ENCODE measurements around the gene NOS3.
A peak's percentile ranks its signal among the peaks of the same experiment; 100 is the strongest.

NOS3 gene

DNA sequence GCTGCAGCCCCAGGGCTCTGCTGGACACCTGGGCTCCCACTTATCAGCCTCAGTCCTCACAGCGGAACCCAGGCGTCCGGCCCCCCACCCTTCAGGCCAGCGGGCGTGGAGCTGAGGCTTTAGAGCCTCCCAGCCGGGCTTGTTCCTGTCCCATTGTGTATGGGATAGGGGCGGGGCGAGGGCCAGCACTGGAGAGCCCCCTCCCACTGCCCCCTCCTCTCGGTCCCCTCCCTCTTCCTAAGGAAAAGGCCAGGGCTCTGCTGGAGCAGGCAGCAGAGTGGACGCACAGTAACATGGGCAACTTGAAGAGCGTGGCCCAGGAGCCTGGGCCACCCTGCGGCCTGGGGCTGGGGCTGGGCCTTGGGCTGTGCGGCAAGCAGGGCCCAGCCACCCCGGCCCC is 2.7 kb downstream of the NOS3 start:
- Histone ChIP-seq H3K4me2 (ENCODE audit: low read length) (no peak overlapping the region), H3K27ac (peak overlapping the region; percentile 62), H3K27me3 (ENCODE audit: control insufficient read depth, insufficient read depth, low read length) (no peaks in the 10 kb centered on the region), H3K4me1 (no peaks in the 10 kb centered on the region), H3K4me3 (ENCODE audit: low read depth, low read length) (no peak overlapping the region), H3K36me3 (ENCODE audit: control insufficient read depth, insufficient read depth, low read length) (no peaks in the 10 kb centered on the region), H3K79me2 (no peaks in the 10 kb centered on the region), H3K9ac (no peak overlapping the region), H3K9me3 (ENCODE audit: control insufficient read depth, low read length) (no peaks in the 10 kb centered on the region), H2AFZ (no peak overlapping the region)
- TF ChIP-seq, protein P1, sequence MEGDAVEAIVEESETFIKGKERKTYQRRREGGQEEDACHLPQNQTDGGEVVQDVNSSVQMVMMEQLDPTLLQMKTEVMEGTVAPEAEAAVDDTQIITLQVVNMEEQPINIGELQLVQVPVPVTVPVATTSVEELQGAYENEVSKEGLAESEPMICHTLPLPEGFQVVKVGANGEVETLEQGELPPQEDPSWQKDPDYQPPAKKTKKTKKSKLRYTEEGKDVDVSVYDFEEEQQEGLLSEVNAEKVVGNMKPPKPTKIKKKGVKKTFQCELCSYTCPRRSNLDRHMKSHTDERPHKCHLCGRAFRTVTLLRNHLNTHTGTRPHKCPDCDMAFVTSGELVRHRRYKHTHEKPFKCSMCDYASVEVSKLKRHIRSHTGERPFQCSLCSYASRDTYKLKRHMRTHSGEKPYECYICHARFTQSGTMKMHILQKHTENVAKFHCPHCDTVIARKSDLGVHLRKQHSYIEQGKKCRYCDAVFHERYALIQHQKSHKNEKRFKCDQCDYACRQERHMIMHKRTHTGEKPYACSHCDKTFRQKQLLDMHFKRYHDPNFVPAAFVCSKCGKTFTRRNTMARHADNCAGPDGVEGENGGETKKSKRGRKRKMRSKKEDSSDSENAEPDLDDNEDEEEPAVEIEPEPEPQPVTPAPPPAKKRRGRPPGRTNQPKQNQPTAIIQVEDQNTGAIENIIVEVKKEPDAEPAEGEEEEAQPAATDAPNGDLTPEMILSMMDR (IDR thresholded peaks at IDR 0.05) = no peak

DNA sequence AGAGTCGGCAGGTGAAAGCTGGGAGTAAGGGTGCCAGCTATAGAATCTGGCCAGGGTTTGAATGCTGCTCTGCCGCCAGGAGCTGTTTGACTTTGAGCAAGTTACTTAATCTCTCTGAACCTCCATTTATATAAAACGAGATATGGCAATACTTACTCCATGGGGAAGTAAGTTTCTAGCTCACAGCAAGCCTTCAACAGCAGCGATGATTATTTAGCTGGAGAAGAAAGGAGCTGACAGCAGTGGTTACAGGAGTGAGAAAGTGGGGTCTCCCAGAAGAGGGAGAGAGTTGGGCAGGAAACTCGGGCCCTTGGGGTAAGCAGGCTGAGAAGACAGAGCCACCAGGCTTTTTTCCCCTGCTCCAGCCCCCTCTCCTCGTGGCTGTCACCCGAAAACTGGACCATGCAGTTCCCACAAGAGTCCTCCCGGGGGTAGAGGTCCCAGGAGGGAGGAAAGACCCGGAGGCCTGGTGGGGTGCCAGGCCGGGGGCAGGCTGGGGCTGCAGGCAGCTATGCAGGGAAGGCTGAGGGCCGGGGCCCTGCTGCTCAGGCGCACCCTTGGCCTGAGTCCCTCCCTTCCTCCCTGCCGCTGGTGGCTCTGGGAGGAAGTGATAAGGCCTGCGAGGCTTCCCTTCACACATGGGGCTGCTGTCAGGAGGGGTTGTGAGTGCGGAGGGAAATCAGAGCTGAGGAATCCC is 3.5 kb downstream of the NOS3 start:
- Histone ChIP-seq H3K36me3 (ENCODE audit: control insufficient read depth, insufficient read depth, low read length) (no peaks in the 10 kb centered on the region), H2AFZ (no peak overlapping the region), H3K79me2 (no peaks in the 10 kb centered on the region), H3K4me1 (no peaks in the 10 kb centered on the region), H3K9ac (no peak overlapping the region), H3K4me3 (ENCODE audit: low read depth, low read length) (peak overlapping the region; percentile 22), H3K4me2 (ENCODE audit: low read length) (peak overlapping the region; percentile 22), H3K9me3 (ENCODE audit: control insufficient read depth, low read length) (no peaks in the 10 kb centered on the region), H3K27me3 (ENCODE audit: control insufficient read depth, insufficient read depth, low read length) (no peaks in the 10 kb centered on the region), H3K27ac (peak overlapping the region; percentile 24)
- TF ChIP-seq, protein P1 (IDR thresholded peaks at IDR 0.05) = no peak

DNA sequence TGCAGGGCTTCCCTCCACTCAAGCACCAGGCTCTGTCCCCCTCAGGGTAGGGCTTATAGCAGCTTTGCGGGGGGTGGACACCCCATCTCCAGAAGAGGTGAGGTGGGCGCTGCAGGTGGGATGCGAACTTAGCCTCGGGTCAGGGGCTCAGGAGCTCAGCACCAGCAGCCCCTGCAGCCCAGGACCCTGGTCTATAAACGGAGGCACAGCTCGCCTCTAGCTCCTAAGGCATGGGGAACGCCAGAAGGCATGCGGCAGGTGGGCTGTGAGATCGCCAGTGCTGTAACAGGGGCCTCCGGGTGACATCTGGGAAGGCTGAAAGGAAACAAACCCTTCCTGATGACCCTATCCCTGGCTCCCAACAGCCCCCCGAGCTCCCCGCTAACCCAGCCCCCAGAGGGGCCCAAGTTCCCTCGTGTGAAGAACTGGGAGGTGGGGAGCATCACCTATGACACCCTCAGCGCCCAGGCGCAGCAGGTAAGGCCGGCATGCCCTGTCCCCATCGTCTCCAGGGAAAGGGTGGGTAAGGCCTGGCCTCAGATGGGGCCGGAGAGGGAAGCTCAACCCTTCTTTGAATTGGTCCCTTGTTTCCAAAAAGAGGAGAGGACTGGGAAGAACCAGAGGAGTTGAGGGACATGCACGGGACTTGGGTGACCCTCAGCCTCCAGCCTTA is 4.2 kb downstream of the NOS3 start:
- Histone ChIP-seq H3K9ac (no peak overlapping the region), H3K9me3 (ENCODE audit: control insufficient read depth, low read length) (no peaks in the 10 kb centered on the region), H3K4me2 (ENCODE audit: low read length) (peak overlapping the region; percentile 22), H3K4me3 (ENCODE audit: low read depth, low read length) (no peak overlapping the region), H2AFZ (no peak overlapping the region), H3K27me3 (ENCODE audit: control insufficient read depth, insufficient read depth, low read length) (no peaks in the 10 kb centered on the region), H3K79me2 (no peaks in the 10 kb centered on the region), H3K4me1 (no peaks in the 10 kb centered on the region), H3K36me3 (ENCODE audit: control insufficient read depth, insufficient read depth, low read length) (no peaks in the 10 kb centered on the region), H3K27ac (no peak overlapping the region)
- TF ChIP-seq, protein P1 (IDR thresholded peaks at IDR 0.05) = no peak

DNA sequence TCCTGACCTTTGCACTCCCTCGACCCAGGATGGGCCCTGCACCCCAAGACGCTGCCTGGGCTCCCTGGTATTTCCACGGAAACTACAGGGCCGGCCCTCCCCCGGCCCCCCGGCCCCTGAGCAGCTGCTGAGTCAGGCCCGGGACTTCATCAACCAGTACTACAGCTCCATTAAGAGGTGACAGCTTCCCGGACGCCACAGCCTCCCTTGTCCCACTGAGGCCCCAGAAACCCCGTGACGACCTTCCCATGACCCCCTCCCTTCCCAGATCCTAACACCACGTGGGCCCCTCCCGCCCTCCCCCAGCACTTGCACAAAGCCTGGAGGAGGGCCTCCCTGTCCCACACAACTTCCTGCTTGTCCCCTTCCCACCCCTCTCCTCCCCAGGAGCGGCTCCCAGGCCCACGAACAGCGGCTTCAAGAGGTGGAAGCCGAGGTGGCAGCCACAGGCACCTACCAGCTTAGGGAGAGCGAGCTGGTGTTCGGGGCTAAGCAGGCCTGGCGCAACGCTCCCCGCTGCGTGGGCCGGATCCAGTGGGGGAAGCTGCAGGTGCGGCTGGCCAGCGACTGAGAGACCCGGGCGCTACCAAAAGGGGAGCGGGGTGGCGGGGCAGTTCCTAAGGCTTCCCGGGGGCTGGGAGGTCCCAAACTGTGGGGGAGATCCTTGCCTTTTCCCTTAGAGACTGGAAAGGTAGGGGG is 5.7 kb downstream of the NOS3 start:
- H2AFZ ChIP-seq = no peak overlapping the region
- H3K4me3 ChIP-seq (ENCODE audit: low read depth, low read length) = no peak overlapping the region
- no peaks in the 10 kb centered on the region for H3K9me3 ChIP-seq (ENCODE audit: control insufficient read depth, low read length)
- no peaks in the 10 kb centered on the region for H3K27me3 ChIP-seq (ENCODE audit: control insufficient read depth, insufficient read depth, low read length)
- H3K27ac ChIP-seq = no peak overlapping the region
- no peaks in the 10 kb centered on the region for H3K36me3 ChIP-seq (ENCODE audit: control insufficient read depth, insufficient read depth, low read length)
- H3K9ac ChIP-seq = no peak overlapping the region
- TF ChIP-seq, protein P1 (IDR thresholded peaks at IDR 0.05) = no peak
- no peaks in the 10 kb centered on the region for H3K79me2 ChIP-seq
- H3K4me2 ChIP-seq (ENCODE audit: low read length) = no peak overlapping the region
- no peaks in the 10 kb centered on the region for H3K4me1 ChIP-seq
